Measurements from ENCODE around the gene MSANTD1. TPM values are rescaled to one million over a fixed set of nuclear protein-coding genes. Genes with fewer than 3 reads are reported as not detected.

Gene MSANTD1
- polyA plus RNA-seq, 1 of the 3 experiments (the other 2 are of a cell fraction): 0.15 TPM

DNA sequence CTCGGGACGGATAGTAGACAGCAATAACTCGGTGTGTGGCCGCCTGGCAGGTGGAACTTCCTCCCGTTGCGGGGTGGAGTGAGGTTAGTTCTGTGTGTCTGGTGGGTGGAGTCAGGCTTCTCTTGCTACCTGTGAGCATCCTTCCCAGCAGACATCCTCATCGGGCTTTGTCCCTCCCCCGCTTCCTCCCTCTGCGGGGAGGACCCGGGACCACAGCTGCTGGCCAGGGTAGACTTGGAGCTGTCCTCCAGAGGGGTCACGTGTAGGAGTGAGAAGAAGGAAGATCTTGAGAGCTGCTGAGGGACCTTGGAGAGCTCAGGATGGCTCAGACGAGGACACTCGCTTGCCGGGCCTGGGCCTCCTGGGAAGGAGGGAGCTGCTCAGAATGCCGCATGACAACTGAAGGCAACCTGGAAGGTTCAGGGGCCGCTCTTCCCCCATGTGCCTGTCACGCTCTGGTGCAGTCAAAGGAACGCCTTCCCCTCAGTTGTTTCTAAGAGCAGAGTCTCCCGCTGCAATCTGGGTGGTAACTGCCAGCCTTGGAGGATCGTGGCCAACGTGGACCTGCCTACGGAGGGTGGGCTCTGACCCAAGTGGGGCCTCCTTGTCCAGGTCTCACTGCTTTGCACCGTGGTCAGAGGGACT, 5.7 kb upstream of the MSANTD1 start:
- Histone ChIP-seq H3K9me3 (no peaks in the 10 kb centered on the region), H3K4me2 (no peak overlapping the region), H3K79me2 (ENCODE audit: insufficient read depth) (no peaks in the 10 kb centered on the region), H2AFZ (ENCODE audit: low read depth) (no peak overlapping the region), H3K27ac (ENCODE audit: low read depth in 2 of 2, low read length in 1 of 2) (no peak overlapping the region), H3F3A (replicated peaks; ENCODE audit: insufficient read depth) (no peaks in the 10 kb centered on the region), H4K20me1 (ENCODE audit: insufficient read depth) (no peaks in the 10 kb centered on the region), H3K4me3 (ENCODE audit: low read depth in 2 of 2, low read length in 1 of 2) (no peak overlapping the region), H3K9me2 (no peaks in the 10 kb centered on the region), H3K27me3 (ENCODE audit: insufficient read depth) (no peaks in the 10 kb centered on the region), H3K36me3 (replicated peaks in 1 of 2; ENCODE audit: control insufficient read depth in 1 of 2, insufficient read depth in 2 of 2, low read length in 1 of 2) (peaks cover 0 to 38% of the 10 kb centered on the region in 2 experiments), H3K9ac (no peak overlapping the region), H3K4me1 (ENCODE audit: control insufficient read depth in 1 of 2, insufficient read depth in 2 of 2, low read depth in 1 of 2, low read length in 1 of 2) (peaks cover 0 to 32% of the 10 kb centered on the region in 2 experiments; a peak in 1 of 4 replicates)
- no peak for DNase-seq
- ChIA-PET POLR2A (no interaction called here), CTCF (interaction anchor here (0.8 to 1.7 kb wide), 3 partner anchors 103 to 237 kb away, joined by 3 to 4 read pairs (median 3); no protein-coding TSS in a partner anchor)
- 95% methylated on average over 16 of the region's 23 CpGs for WGBS (ENCODE audit: low lambda C conversion rate)
- TF ChIP-seq NFIC (IDR thresholded peaks at IDR 0.05; ENCODE audit: borderline replicate concordance): no peak
- TF ChIP-seq REST (IDR thresholded peaks at IDR 0.05; ENCODE audit: low read depth, low read length): no peak
- TF ChIP-seq ZBTB33 (IDR thresholded peaks at IDR 0.05; ENCODE audit: borderline replicate concordance, low read depth): no peak
- TF ChIP-seq GATA2 (CRISPR knock-in tag; IDR thresholded peaks at IDR 0.05): no peak
- no peak for TF ChIP-seq ELF1 (IDR thresholded peaks at IDR 0.05)
- TF ChIP-seq USF2 (IDR thresholded peaks at IDR 0.05; ENCODE audit: borderline replicate concordance, low read depth, low read length): no peak
- TF ChIP-seq CHD2 (IDR thresholded peaks at IDR 0.05; ENCODE audit: low read length, partially characterized antibody): no peak

DNA sequence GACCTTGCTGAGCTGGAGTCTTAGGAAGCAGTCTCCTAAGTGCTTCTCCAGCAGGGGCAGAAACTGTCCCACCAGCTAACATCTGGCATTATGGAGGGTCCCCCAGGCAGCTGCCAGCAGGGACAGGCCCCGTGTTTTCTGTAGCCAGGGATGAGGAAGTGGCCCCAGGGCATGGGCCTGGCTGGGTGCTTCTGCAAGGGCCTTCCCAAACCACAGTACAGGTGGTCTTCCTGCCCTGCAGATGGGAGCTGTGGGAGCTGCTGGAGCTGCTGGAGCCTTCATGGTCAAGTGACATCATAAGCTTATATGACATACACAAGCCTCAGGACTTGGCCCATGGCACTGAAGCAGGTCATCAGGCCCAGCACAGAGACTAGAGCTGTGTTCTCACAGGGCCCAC, 5.0 kb upstream of the MSANTD1 start:
- Histone ChIP-seq H3K36me3 (replicated peaks in 1 of 2; ENCODE audit: control insufficient read depth in 1 of 2, insufficient read depth in 2 of 2, low read length in 1 of 2) (peaks cover 0 to 34% of the 10 kb centered on the region in 2 experiments), H3F3A (replicated peaks; ENCODE audit: insufficient read depth) (no peaks in the 10 kb centered on the region), H3K27me3 (ENCODE audit: insufficient read depth) (no peaks in the 10 kb centered on the region), H3K4me2 (no peak overlapping the region), H3K9ac (no peak overlapping the region), H2AFZ (ENCODE audit: low read depth) (no peak overlapping the region), H3K9me3 (no peaks in the 10 kb centered on the region), H4K20me1 (ENCODE audit: insufficient read depth) (no peaks in the 10 kb centered on the region), H3K9me2 (no peaks in the 10 kb centered on the region), H3K79me2 (ENCODE audit: insufficient read depth) (no peaks in the 10 kb centered on the region), H3K4me3 (ENCODE audit: low read depth in 2 of 2, low read length in 1 of 2) (no peak overlapping the region), H3K27ac (ENCODE audit: low read depth in 2 of 2, low read length in 1 of 2) (no peak overlapping the region), H3K4me1 (ENCODE audit: control insufficient read depth in 1 of 2, insufficient read depth in 2 of 2, low read depth in 1 of 2, low read length in 1 of 2) (peaks cover 0 to 32% of the 10 kb centered on the region in 2 experiments; a peak in 1 of 4 replicates)
- no peak for DNase-seq
- no peak for TF ChIP-seq SMC3 (IDR thresholded peaks at IDR 0.05; ENCODE audit: low read depth, low read length)
- POLR2A ChIA-PET: no interaction called here
- no CpG with 5 or more reads among the region's 1 CpG for WGBS (ENCODE audit: low lambda C conversion rate)
- CTCF ChIA-PET: interaction anchor here (0.8 to 1.0 kb wide), 2 partner anchors 50 to 135 kb away, joined by 3 to 4 read pairs; no protein-coding TSS in a partner anchor
